ENCODE results near the gene ZNF512B.

GRCh38 chr20:64006490-64006889 lies 36.8 kb upstream of the ZNF512B start:
- TF ChIP-seq CTCF (IDR thresholded peaks at IDR 0.05), result no peak
- TF ChIP-seq POLR2A (IDR thresholded peaks at IDR 0.05), result no peak
